ENCODE data around the gene KRTAP5-6.
"Not testable (repeated sequence)": the region's sequence is repeated elsewhere in the genome, so short reads cannot be mapped to it uniquely, and the experiment has no call there.

- TF ChIP-seq CTCF, POLR2A (IDR thresholded peaks at IDR 0.05): not testable (repeated sequence)
These were observed 13.0 kb upstream of the KRTAP5-6 start for GRCh38 chr11:1683904-1684572.
